GM18499 (cell line): ENCODE data around the gene COIL.
"Not testable (repeated sequence)": the region's sequence is repeated elsewhere in the genome, so short reads cannot be mapped to it uniquely, and the experiment has no call there.

ENCODE experiments used
- ATAC-seq: cut with Tn5 transposase; IDR thresholded peaks from one replicate; pipeline ENCODE4 v1.9.1; 2021; ENCODE audit warnings: moderate number of reproducible peaks; ENCODE audit not compliant: insufficient read depth, unreplicated experiment

The COIL gene, protein sequence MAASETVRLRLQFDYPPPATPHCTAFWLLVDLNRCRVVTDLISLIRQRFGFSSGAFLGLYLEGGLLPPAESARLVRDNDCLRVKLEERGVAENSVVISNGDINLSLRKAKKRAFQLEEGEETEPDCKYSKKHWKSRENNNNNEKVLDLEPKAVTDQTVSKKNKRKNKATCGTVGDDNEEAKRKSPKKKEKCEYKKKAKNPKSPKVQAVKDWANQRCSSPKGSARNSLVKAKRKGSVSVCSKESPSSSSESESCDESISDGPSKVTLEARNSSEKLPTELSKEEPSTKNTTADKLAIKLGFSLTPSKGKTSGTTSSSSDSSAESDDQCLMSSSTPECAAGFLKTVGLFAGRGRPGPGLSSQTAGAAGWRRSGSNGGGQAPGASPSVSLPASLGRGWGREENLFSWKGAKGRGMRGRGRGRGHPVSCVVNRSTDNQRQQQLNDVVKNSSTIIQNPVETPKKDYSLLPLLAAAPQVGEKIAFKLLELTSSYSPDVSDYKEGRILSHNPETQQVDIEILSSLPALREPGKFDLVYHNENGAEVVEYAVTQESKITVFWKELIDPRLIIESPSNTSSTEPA

DNA sequence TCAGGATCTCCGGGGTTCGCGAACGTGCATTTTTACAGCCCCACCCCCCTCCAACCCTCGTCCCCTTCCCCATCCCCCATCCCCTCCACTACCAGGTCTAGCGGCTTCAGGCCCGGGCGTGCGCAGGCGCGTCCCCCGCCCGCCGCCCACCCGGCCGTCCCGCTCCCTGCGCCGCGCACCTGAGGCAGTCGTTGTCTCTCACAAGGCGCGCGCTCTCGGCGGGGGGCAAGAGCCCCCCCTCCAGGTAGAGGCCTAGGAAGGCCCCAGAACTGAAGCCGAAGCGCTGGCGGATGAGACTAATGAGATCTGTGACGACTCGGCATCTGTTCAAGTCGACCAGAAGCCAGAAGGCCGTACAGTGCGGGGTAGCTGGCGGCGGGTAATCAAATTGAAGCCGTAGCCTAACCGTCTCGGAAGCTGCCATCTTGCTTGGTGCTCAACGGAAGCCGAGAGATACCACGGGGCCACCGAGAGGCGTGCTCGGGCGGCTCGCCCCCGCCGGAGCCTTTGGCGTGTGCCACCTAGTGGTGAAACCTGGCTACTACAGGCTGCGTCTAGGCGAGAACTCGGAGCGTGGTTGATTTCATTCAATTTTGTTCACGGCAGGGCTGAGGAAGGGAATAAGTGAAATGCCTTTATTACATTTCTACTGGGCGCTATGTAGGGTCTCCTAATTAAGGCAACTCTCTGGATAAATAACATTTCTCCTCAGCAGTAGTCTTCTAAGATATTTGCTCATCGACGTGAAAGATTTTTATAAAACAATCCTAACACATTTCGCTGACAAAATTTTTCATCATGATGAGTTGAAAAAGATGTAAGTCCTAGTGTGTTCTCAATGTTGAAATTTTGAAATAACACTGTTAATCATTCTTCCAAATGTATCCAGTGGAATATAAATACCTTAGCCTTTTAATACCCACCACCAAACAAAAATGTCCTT lies at the start of gene COIL:
TSS of gene COIL (minus strand) at position 455 of the 943 bp plus-strand sequence. CDS start at position 424, 31 bp downstream.
- peak; percentile 80 for ATAC-seq

DNA sequence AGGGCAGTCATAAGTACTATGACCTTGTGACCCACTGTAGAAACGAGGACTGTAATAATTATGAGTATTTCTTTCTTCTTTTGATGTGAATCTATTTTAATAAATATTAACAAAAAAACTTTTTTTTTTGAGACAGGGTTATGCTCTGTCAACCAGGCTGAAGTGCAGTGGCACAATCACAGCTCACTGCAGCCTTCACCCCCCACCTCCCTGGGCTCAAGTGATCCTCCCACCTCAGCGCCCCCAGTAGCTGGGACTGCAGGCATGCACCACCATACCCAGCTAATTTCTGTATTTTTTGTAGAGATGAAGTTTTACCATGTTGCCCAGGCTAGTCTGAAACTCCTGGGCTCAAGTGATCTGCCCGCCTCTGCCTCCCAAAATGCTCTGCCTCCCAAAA lies 49.6 kb upstream of the COIL start:
- ATAC-seq = no peak

DNA sequence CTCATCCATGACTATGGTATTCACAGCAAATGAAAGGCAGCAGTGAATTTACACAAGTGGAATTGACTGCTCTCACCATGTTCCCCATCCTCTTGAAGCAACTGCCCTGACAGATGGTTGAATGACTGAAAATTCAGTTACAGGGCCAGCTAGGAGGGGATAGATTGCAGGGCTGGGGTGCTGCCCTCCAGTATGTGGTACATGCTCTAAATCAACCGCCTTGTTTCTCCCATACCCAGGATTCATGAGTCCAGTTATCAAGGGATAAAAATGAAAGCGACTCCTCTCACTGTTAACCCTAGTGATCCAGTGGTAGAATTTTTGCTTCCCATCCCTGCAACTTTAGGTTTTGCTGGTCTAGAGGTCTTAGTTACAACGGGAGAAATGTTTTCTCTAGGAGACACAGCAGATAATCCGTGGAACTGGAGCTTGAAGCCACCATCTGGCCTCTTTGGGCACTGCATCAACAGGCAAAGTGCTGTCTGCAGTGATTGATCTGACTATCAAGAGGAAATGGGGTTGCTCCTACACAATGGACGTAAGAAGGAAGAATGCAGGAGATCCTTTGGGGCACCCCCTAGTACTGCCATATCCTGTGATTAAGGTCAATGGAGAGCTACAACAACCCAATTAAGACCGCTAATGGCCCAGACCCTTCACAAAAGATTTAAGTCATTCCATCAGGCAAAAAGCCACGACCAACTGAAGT lies 49.0 kb upstream of the COIL start:
- no peak for ATAC-seq

DNA sequence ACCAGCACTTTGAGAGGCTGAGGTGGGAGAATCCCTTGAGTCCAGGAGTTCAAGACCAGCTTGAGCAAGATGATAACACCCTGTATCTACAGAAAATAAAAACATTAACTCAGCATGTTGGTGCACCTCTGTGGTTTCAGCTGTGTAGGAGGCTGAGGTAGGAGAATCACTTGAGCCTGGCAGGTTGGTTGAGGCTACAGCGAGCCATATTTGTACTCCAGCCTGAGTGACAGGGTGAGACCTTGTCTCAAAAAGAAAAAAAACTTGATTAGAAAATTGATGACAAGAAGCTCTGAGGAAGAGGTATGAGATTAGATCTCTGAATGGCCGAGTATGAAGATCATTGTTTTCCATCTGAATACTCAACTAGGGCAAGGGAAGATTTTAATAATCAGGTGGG lies 48.1 kb upstream of the COIL start:
- ATAC-seq = no peak

DNA sequence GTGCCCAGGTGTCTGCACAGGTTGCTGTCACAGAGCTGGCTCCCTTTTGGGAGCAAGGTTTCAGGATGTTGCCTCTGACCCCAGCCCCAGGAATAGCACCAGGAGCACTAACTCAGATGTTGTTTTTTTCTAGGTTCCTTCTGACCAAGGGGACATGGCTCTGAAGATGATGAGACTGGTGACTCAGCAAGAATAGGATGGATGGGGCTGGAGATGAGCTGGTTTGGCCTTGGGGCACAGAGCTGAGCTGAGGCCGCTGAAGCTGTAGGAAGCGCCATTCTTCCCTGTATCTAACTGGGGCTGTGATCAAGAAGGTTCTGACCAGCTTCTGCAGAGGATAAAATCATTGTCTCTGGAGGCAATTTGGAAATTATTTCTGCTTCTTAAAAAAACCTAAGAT lies 45.2 kb upstream of the COIL start:
- no peak for ATAC-seq

DNA sequence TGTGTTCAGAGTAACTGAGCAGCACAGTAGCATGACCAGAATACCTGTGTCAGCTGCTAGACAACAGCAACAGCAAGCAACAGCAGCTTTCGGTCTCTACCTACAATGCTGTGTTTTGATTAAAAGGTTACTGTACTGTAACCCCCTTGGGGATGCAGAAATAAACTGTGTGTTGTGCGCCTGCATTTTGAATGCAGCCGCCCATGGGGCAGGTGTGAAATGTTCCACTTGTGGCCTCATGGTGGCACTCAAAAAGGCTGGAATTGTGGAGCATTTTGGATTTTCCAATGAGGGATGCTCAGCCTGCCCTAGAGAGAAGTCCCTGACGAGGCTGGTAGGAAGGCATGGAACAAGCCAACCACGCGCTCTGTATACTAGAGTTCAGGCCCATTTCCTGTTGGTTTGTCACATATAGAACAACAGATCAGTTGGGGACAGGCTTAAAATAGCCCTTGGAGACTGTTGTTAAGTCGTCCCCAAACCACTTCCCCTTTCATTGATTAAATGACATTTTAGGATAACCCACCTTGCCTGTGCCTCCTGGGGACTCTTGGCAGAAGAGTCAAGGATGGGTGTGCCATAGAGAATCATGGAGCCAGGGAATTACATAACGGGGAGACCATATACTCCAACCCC lies 44.2 kb upstream of the COIL start:
- ATAC-seq = peak; percentile 78

DNA sequence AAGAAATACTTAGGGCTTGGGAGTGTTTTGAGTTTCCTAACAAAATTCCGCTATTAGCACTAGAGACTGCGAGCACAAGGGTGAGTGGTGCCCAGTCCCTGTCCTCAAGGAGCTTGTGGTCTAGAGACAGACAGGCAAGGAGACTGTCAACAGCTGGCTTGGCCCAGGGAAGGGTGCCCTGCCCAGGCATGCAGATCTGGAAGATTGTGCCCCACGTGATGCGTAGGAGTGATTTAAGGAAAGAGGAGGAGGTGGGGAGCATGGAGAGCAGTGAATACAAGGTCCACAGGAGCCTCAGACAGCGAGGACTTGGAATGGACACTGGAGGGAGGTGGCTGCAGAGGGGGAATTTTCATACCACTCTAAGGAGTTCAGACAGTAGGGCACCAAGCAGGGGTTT lies 42.1 kb upstream of the COIL start:
- ATAC-seq = no peak

DNA sequence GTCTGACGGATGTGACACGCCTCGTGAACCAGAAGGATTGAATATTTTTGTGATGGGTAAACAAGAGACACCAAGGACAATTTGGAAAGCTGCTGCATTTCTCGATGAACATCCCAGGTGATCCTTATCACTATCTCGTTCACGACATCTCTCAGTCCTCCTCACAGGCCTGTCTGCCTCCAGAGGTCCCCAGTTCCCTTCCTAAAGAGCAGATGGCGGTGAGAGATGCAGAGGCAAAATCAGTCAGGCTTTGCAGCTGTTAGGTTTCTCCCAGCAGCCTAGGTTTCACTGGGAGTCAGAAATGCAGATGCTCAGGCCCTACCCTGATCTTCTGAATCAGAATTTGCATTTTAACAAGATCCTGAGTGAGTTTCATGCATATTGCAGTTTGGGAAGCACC lies 40.7 kb upstream of the COIL start:
- ATAC-seq = no peak

DNA sequence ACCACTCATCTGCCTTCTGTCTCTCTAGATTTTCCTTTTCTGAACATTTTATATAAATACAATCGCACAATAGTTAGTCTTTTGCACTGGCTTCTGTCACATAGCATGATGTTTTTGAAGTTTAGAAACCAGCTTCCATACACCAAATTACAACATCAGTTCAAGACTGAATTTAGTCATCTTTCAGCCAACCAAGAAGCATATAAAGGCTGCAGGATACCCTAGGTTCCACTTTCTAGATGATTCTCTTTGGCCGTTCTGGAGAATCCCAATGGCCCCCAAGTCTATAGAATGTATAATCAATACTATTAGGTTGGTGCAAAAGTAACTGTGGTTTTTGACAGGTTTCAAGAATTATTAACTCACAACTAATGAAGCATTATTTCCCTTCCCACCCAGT lies 36.5 kb upstream of the COIL start:
- ATAC-seq = no peak

DNA sequence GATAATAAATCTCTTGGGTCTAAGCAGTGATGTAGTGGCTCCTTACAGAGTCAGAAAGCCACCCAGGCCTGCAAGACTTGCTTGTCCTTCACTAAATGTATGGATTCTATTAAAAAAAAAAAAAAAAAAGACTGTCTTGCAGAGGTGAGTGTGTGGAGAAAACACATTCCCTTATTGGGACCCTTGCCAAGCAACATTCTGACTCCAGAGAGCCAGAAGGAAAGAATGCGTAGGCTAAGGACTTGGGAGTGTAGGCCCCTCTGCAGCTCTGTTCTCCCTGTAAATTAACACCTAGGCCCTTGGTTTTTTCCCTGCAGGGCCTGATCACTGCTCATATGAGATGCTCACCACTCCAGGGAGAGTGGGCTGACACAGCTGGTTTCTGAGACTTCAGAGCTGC lies 34.9 kb upstream of the COIL start:
- no peak for ATAC-seq

DNA sequence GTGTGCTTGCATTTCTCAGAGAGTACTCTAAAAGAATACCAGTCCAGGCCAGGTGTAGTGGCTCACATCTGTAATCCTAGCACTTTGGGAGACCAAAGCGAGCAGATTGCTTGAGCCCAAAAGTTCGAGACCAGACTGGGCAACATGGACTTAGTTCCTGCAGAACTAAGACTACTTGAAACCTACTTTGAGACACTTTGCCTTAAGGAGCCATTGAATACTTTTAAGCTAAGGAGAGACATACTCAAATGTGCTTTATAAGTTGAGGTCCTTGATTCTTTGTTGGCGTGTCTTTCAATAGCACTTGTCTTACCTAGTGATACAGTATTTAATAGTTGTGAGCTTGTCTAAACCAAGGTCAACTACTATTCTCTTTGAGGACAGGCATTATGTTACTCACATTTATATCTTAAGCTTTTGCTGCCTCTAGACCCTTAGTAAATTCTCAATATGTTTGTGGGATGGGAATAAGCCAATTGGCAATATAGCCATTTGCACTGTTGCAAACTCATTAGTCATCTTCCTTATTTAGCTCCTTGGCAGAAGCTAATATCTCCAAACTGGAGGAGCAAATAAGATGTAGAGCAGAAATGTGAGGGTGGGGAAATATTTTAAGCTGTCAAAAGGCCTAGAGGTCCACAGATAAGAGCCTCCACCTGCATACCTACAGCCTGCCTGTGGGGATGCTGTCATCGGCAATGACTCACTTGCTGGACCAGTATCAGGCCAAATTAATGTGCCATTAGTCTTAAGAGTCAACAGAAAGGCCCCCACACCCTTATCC lies 33.4 kb upstream of the COIL start:
- ATAC-seq = no peak

DNA sequence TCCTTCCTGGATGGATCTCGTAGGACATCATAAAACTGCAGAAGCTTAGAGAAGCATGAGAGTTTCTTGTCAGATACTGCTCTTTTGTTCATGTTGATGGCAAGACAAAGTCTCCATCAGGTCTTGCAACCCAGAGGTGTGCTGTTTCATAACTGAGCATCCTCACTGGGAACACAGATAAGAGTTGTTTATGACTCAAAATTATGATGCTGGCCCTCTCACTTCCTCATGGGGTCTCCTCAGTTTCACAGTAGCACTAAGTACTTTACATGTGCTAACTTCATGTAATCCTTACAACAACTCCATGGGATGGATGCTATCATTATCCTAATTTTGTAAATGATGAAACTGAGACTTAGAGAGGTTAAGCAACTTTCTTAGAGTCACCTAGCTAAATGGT lies 31.5 kb upstream of the COIL start:
- no peak for ATAC-seq

DNA sequence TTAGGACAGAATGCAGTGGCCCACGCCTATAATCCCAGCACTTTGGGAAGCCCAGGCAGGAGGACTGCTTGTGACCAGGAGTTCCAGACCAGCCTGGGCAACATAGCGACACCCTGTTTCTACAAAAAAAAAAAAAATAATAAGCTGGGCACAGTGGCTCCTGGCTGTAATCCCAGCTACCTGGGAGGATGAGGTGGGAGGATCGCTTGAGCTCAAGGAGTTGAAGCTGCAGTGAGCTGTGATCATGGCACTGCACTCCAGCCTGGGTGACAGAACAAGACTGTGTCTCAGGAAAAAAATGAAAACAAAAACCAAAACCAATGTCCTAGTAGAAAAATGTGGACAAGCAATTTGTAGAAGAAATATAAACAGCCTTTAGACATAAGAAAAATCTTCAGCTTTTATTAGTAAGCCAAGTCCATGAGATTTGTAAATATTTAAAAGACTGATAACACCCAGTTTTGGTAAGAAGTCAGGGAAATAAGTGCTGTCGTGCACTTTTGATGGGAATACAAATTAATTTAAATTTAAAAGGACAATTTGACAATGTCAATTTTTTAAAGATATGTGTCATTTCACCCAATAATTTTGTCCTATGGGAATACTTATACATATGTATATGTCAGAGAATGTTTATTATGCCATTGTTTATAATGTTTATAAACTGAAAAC lies 28.2 kb upstream of the COIL start:
- no peak for ATAC-seq

DNA sequence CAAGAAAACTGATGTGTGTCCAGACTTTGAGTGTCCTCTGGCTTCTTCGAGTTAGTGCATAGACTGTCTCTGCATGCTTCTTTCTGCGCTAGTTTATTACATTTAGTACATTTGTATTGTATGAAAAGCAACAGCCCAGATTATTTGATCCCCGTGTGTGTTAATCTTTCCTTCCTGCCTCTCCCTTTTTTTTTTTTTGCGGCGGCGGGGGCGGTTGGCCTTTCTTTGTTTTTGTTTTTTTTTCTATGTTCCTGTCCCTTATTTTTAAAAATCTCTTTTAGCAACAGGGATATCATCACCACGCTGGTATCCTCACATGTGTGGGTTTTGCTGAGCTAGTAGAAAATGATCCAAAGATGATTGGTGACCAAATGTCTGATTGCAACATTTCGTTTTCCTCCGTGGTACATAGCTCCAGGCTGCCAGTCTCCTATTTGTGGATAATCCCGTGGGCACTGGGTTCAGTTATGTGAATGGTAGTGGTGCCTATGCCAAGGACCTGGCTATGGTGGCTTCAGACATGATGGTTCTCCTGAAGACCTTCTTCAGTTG lies 26.5 kb upstream of the COIL start:
- no peak for ATAC-seq

DNA sequence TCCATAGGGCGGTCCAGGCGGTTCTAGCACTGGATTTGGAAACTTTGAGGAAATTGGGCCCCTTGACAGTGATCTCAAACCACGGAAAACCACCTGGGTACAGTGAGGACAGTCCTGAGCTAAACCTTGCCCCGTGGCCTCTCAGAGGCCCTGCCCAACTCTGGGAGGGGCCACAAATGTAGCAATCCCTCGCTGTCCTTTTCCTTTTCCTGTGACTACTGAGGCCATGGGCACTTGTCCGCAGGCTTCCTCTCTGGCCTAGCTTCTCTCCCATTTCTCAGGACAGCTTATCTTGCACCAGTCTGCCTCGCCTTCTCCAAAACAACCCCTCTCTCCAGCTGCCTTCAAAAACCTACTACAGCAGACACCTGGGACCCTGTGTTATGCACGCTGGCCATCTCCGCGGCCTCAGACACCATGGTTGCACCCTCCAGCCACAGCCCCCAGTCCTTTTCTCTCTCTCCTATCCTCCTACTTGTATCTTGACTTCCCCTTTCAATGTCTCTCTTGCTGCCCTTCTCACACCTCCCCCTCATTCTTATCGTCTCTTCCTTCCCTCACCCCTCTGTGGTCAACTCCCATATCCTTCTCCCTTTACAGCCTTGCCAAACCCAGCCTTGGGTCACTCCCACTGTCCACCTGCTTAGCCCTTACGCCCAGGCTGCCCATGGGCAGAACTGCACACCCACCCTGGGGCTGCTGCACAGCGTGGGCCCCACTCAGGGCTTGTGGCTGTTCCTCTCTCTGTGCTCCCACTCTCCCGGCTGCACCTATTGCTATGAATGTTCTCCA lies 24.7 kb upstream of the COIL start:
- ATAC-seq = no peak

DNA sequence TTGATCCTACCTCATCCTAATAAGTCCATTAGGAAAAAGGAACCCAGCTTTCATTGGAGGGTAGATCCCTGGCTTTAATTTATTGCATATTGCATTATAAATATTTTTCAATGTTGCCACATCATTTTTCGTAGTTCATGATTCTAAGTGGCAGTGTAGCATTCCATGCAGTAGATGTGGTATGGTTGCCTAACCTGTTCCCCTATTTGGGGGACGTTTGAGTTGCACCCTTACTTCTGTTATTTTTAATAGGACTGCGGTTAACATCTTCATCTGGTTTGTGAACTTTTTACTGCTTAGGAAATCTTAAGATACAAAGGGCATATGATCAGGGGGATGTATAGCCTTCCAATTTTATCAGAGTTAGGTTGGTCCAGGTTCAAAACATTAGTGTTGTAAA lies 22.5 kb upstream of the COIL start:
- ATAC-seq = no peak

DNA sequence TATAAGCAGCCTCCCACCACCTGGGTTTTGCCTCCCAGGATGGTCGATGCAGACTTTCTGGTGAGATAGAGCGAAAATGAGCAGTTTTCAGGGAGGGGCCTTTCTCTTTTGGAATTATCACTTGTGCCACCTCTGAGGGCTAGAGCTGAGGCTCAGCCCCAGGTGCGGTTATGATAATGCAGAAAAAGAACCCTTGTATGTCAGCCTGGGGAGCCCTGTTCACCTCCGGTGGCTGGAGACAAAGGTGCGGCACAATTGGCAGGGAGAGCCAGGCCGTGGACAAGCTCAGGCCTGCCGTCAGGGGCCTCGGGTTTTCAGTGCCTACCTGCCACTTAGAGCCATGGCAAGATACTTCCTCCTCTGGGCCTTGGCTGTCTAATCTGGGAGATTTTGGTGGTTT lies 21.5 kb upstream of the COIL start:
- ATAC-seq = no peak

DNA sequence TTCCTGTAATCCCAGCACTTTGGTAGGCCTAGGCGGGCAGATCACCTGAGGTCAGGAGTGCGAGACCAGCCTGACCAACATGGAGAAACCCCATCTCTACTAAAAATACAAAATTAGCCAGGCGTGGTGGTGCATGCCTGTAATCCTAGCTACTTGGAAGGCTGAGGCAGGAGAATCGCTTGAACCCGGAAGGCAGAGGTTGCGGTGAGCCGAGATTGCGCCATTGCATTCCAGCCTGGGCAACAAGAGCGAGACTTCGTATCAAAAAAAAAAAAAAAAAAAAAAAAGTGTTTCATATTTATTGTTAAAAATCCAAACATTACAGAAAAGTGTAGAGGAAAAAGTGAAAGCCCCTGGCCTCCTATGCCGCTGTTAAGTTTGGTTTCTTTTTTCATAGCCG lies 19.7 kb upstream of the COIL start:
- not testable (repeated sequence) for ATAC-seq
